GM23338 (cell line): Measurements from ENCODE around the gene ANKFN1. TPM values are rescaled to one million over a fixed set of nuclear protein-coding genes. Genes with fewer than 3 reads are reported as not detected.

Source experiments
- ATAC-seq: fragments of 200-7000 bp; cut with Tn5 transposase; 3 replicates; pipeline ENCODE4 v1.9.1; 2020
- DNase-seq: peaks from one replicate; pipeline ENCODE4 v3.0.0-alpha.2; 2015; ENCODE audit warnings: low spot score
- H2AFZ ChIP-seq: fragments of 200-600 bp; sonication (generic); 2 replicates; pipeline ENCODE4 v1.8.0; 2016; ENCODE audit warnings: antibody characterized with exemption, mild to moderate bottlenecking, moderate library complexity
- H3F3A ChIP-seq: fragments of 200-600 bp; sonication (generic); replicated peaks from 2 replicates; pipeline ENCODE4 v1.8.0; 2017; ENCODE audit warnings: antibody characterized with exemption, mixed run types, low read depth
- H3K27ac ChIP-seq: fragments of 200-600 bp; sonication (generic); 2 replicates; pipeline ENCODE4 v1.6.1; 2016; ENCODE audit warnings: low read depth
- H3K27me3 ChIP-seq: fragments of 200-600 bp; sonication (generic); 2 replicates; pipeline ENCODE4 v1.8.0; 2016; ENCODE audit warnings: mild to moderate bottlenecking, mixed run types, moderate library complexity; ENCODE audit not compliant: insufficient read depth
- H3K36me3 ChIP-seq: fragments of 200-600 bp; sonication (generic); 2 replicates; pipeline ENCODE4 v1.8.0; 2016; ENCODE audit warnings: mild to moderate bottlenecking; ENCODE audit not compliant: insufficient read depth
- H3K4me1 ChIP-seq: fragments of 200-600 bp; sonication (generic); 2 replicates; pipeline ENCODE4 v1.8.0; 2016; ENCODE audit warnings: mild to moderate bottlenecking, moderate library complexity; ENCODE audit not compliant: insufficient read depth
- H3K4me2 ChIP-seq: fragments of 200-600 bp; sonication (generic); 2 replicates; pipeline ENCODE4 v1.7.1; 2017; ENCODE audit warnings: mixed run types
- H3K4me3 ChIP-seq: fragments of 200-600 bp; sonication (generic); 2 replicates; pipeline ENCODE4 v1.6.1; 2016; ENCODE audit warnings: mixed run types
- H3K79me2 ChIP-seq: fragments of 200-600 bp; sonication (generic); replicated peaks from 2 replicates; pipeline ENCODE4 v1.8.0; 2017; ENCODE audit warnings: mild to moderate bottlenecking; ENCODE audit not compliant: insufficient read depth
- H3K9me2 ChIP-seq: fragments of 200-600 bp; sonication (generic); 2 replicates; pipeline ENCODE4 v1.8.0; 2017; ENCODE audit not compliant: insufficient read depth
- H4K20me1 ChIP-seq: fragments of 200-600 bp; sonication (generic); replicated peaks from 2 replicates; pipeline ENCODE4 v1.8.0; 2017; ENCODE audit warnings: mild to moderate bottlenecking; ENCODE audit not compliant: insufficient read depth
- H3K27ac Mint-ChIP-seq: 2 replicates; pipeline ENCODE4 v1.8.0; 2020; ENCODE audit warnings: inconsistent platforms, mild to moderate bottlenecking, moderate library complexity, mixed read lengths
- H3K27me3 Mint-ChIP-seq: 3 replicates; pipeline ENCODE4 v1.8.0; 2022; ENCODE audit warnings: low read depth, mild to moderate bottlenecking, moderate library complexity, mixed read lengths, inconsistent platforms; ENCODE audit not compliant: insufficient read depth, poor library complexity
- H3K36me3 Mint-ChIP-seq: 3 replicates; pipeline ENCODE4 v1.8.0; 2021; ENCODE audit warnings: low read depth, mild to moderate bottlenecking, inconsistent platforms, moderate library complexity, mixed read lengths
- H3K4me1 Mint-ChIP-seq: 3 replicates; pipeline ENCODE4 v1.8.0; 2020; ENCODE audit warnings: mild to moderate bottlenecking, inconsistent platforms, mixed read lengths
- H3K4me3 Mint-ChIP-seq: 3 replicates; pipeline ENCODE4 v1.8.0; 2021; ENCODE audit warnings: moderate library complexity, mild to moderate bottlenecking, inconsistent platforms, mixed read lengths
- H3K9me3 Mint-ChIP-seq: 3 replicates; pipeline ENCODE4 v1.8.0; 2020; ENCODE audit warnings: moderate library complexity, mild to moderate bottlenecking, inconsistent platforms, mixed read lengths
- CREB1 ChIP-seq: fragments of 250-450 bp; sonication (Bioruptor Pico); IDR thresholded peaks from 2 replicates; pipeline ENCODE4 v1.5.0; 2020; ENCODE audit warnings: low read depth, mild to moderate bottlenecking, moderate library complexity
- ETS1 ChIP-seq: IDR thresholded peaks from 2 replicates; pipeline ENCODE4 v1.6.1; 2016; ENCODE audit warnings: antibody characterized with exemption
- EZH2 ChIP-seq: fragments of 200-600 bp; sonication (generic); IDR thresholded peaks from one replicate; pipeline ENCODE4 v1.8.0; 2017; ENCODE audit warnings: antibody characterized with exemption, mild to moderate bottlenecking, low read depth; ENCODE audit not compliant: unreplicated experiment
- EZH2phosphoT487 ChIP-seq: fragments of 200-600 bp; sonication (generic); IDR thresholded peaks from one replicate; pipeline ENCODE4 v1.8.1; 2018; ENCODE audit warnings: antibody characterized with exemption; ENCODE audit not compliant: unreplicated experiment
- JUNB ChIP-seq: IDR thresholded peaks from one replicate; pipeline ENCODE4 v1.6.1; 2016; ENCODE audit warnings: antibody characterized with exemption; ENCODE audit not compliant: unreplicated experiment
- NANOG ChIP-seq: IDR thresholded peaks from 2 replicates; pipeline ENCODE4 v1.6.1; 2016; ENCODE audit warnings: antibody characterized with exemption, borderline replicate concordance
- POLR2AphosphoS5 ChIP-seq: IDR thresholded peaks from 2 replicates; pipeline ENCODE4 v1.6.1; 2016; ENCODE audit warnings: antibody characterized with exemption, low read depth
- REST ChIP-seq: IDR thresholded peaks from one replicate; pipeline ENCODE4 v1.6.1; 2018; ENCODE audit warnings: antibody characterized with exemption; ENCODE audit not compliant: unreplicated experiment
- STAT1 ChIP-seq: IDR thresholded peaks from one replicate; pipeline ENCODE4 v1.6.1; 2016; ENCODE audit warnings: antibody characterized with exemption; ENCODE audit not compliant: unreplicated experiment
- ZNF114 ChIP-seq: fragments of 250-450 bp; sonication (Bioruptor Pico); IDR thresholded peaks from 2 replicates; pipeline ENCODE4 v1.5.0; 2020; ENCODE audit warnings: mild to moderate bottlenecking, moderate library complexity
- ZNF331 ChIP-seq: fragments of 250-450 bp; sonication (Bioruptor Pico); IDR thresholded peaks from 2 replicates; pipeline ENCODE4 v1.5.0; 2020; ENCODE audit warnings: low read depth, mild to moderate bottlenecking, moderate library complexity
- ZNF462 ChIP-seq: fragments of 250-450 bp; sonication (Bioruptor Pico); IDR thresholded peaks from 2 replicates; pipeline ENCODE4 v1.5.0; 2020; ENCODE audit warnings: mild to moderate bottlenecking, moderate library complexity
- polyA plus RNA-seq: library from polyadenylated mRNA; unstranded; fragments of >200 nt; fragmentation: Nextera tagmentation; extraction: Ambion mirVana; gene quantifications from 2 replicates; pipeline ENCODE4 v1.2.1, GENCODE V29; 2016
- total RNA-seq: library from RNA; depleted of rRNA; stranded (reverse); fragments of >200 nt; shearing (Covaris generic); gene quantifications from 2 replicates; pipeline ENCODE4 v1.2.3, GENCODE V29; 2014
- TF ChIP-seq, protein P1 (sequence below), 2 experiments: fragments of 200-600 bp in 1 of 2; sonication (generic) in 1 of 2; conservative IDR thresholded peaks; 2 replicates each; pipeline versions ENCODE4 v1.5.1 to v1.6.1; 2016 to 2017; ENCODE audit warnings: antibody characterized with exemption in 2 of 2, low read depth in 2 of 2, mild to moderate bottlenecking in 2 of 2, moderate library complexity in 1 of 2

Gene ANKFN1
- total and polyA plus RNA-seq, 2 experiments from 2014 or later = not detected

GRCh38 chr17:56481659-56482058 lies 328.4 kb downstream of the ANKFN1 start:
- no peak for DNase-seq
- Histone ChIP-seq H3K36me3 (no peaks in the 10 kb centered on the region), H3K9me2 (no peaks in the 10 kb centered on the region), H2AFZ (peak overlapping the region; percentile 39; the same call in 1 of the 2 replicates), H3K4me1 (no peaks in the 10 kb centered on the region), H3K79me2 (no peaks in the 10 kb centered on the region), H3K4me3 (no peak overlapping the region), H3K27ac (no peak overlapping the region), H4K20me1 (no peaks in the 10 kb centered on the region), H3K4me2 (no peak overlapping the region), H3K27me3 (no peaks in the 10 kb centered on the region), H3F3A (no peaks in the 10 kb centered on the region)
- TF ChIP-seq ETS1 (no peak), JUNB (no peak), EZH2phosphoT487 (no peak), CREB1 (CRISPR knock-in tag) (no peak), ZNF331 (CRISPR knock-in tag) (no peak), REST (no peak), ZNF462 (CRISPR knock-in tag) (no peak), EZH2 (no peak), NANOG (no peak), ZNF114 (CRISPR knock-in tag) (no peak), STAT1 (no peak), POLR2AphosphoS5 (no peak)
- TF ChIP-seq, protein P1, sequence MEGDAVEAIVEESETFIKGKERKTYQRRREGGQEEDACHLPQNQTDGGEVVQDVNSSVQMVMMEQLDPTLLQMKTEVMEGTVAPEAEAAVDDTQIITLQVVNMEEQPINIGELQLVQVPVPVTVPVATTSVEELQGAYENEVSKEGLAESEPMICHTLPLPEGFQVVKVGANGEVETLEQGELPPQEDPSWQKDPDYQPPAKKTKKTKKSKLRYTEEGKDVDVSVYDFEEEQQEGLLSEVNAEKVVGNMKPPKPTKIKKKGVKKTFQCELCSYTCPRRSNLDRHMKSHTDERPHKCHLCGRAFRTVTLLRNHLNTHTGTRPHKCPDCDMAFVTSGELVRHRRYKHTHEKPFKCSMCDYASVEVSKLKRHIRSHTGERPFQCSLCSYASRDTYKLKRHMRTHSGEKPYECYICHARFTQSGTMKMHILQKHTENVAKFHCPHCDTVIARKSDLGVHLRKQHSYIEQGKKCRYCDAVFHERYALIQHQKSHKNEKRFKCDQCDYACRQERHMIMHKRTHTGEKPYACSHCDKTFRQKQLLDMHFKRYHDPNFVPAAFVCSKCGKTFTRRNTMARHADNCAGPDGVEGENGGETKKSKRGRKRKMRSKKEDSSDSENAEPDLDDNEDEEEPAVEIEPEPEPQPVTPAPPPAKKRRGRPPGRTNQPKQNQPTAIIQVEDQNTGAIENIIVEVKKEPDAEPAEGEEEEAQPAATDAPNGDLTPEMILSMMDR (conservative IDR thresholded peaks at IDR 0.05; ENCODE audit: low read depth in 2 of 2) = no peak
- Mint-ChIP-seq H3K9me3 (no peaks in the 10 kb centered on the region), H3K27ac (no peak overlapping the region), H3K36me3 (no peaks in the 10 kb centered on the region), H3K4me3 (no peak overlapping the region), H3K27me3 (peaks cover 4% of the 10 kb centered on the region), H3K4me1 (no peaks in the 10 kb centered on the region; the same call in 2 of the 3 replicates)
- no peak for ATAC-seq
